Renal cortex interstitium (tissue), 11 donors: ENCODE data around the gene LAGE3. TPM values are rescaled to one million over a fixed set of nuclear protein-coding genes. Genes with fewer than 3 reads are reported as not detected.

Experiments used
- DNase-seq, 11 donors: peaks; one replicate each; pipeline ENCODE4 v3.0.0-alpha.2; 2013; ENCODE audit warnings: low read depth in 9 of 11, low spot score in 4 of 11; ENCODE audit errors: extremely low read depth in 1 of 11
- polyA plus RNA-seq, 3 donors: library from polyadenylated mRNA; unstranded; fragments of 120-200 nt; gene quantifications; one replicate each; pipeline ENCODE4 v1.2.1, GENCODE V29; 2013; ENCODE audit not compliant: insufficient read length in 3 of 3

Gene LAGE3
- polyA plus RNA-seq, 3 donors = 9.2 to 14.9 (median 11.8) TPM

DNA sequence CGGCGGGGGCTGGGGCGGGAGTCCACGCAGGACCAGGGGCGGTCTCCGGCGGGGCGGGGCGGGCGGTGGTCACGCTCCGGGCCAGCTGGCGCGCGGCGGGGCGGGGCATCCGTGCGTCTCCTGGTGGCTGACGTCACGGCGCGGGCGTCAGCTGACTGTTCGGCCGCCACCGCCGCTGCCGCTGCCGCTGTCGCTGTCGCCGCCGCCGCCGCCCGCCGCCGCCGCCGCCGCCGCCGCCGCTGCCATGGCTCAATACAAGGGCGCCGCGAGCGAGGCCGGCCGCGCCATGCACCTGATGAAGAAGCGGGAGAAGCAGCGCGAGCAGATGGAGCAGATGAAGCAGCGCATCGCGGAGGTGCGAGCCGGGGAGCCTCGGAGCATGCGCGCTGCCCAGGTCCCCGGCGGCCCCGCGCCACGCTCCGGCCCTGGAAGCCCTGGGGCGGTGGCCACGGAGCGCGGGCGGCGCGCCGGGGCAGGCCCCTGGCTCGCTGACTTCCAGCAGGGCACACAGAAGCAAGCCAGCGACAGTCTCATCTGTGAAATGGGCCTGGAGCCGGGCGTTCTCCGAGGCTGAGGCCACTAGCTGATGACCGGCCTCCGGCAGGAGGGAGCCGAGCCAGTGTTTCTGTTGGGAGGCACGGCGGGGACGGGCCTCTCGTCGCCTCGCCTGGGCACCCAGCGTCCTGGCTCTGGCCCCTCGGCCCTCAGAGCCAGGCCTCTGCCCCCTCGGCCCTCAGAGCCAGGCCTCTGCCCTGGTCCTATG, 34.9 kb downstream of the LAGE3 start, which contains the start of gene FAM50A:
Gene FAM50A (plus strand): TSS at position 150 of the 763 bp plus-strand sequence. CDS start 95 bp downstream, at position 245.
- DNase-seq = no peak

GRCh38 chrX:154443479-154443910, 35.6 kb downstream of the LAGE3 start:
- DNase-seq = no peak

GRCh38 chrX:154441984-154442707, 36.9 kb downstream of the LAGE3 start:
- no peak for DNase-seq

- no peak for DNase-seq
Measured at GRCh38 chrX:154441564-154441963, 37.5 kb downstream of the LAGE3 start.

GRCh38 chrX:154440623-154441357, 38.3 kb downstream of the LAGE3 start:
- DNase-seq = no peak

DNA sequence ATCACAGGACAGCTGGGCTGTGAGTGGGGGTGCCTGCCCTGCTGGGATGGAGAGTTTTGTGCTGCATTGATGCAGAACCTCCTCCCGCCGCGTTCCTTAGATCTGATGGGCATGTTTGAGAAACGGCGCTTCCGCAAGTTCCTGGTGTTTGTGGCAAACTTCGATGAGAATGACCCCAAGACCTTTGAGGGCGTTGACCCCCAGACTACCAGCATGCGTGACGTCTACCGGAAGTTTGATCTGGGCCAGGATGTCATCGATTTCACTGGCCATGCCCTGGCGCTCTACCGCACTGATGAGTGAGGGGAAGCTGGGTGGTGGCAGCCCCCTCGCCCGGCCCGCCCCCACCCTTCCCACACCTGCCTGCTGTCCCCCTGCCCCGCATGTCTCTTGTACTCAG, 39.2 kb downstream of the LAGE3 start:
- DNase-seq = no peak

GRCh38 chrX:154437971-154438893, 40.8 kb downstream of the LAGE3 start:
- DNase-seq = no peak

DNA sequence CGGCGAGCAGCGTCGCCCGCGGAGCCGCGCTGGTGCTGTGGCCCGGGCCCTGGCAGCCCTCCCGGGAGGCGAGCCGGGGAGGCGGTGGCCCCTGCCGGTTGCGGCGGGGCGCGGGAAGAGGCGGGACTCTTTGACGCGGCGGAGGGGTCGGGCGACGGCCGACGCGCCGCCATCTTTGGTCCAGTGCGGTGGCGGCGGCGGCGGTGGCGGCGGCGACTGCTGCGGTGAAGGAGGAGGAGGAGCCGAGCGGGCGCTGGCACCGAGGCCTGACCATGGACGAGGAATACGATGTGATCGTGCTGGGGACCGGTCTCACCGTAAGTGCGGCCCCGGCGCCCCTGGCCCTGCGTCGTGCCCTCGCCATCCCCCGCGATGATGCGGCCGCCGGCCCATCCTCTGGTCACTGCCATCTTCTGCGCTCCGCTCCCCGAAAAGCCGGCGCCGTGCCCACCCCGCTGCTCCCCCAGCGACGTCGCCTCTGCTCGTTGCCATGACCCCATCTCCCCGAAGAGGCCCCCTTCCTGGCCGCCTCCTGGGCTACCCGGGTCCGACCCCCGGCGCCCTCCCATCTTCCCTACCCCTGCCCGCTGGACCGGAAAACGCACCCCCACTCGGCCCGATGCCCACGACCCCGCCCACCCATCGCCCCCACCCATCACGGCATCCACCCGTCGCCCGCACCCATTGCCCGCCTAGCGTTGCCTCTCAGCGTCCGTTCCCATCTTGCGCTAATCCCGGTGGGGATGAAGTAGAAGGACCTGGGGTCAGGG, 41.9 kb downstream of the LAGE3 start, which contains the start of gene GDI1:
Gene GDI1 (plus strand): TSS at position 172 of the 770 bp plus-strand sequence. CDS start 101 bp downstream, at position 273.
- no peak for DNase-seq

GRCh38 chrX:154436374-154436982, 42.6 kb downstream of the LAGE3 start:
- DNase-seq = no peak

- no peak for DNase-seq
Measured at GRCh38 chrX:154435171-154435733, 43.8 kb downstream of the LAGE3 start.

- no peak for DNase-seq
Measured at GRCh38 chrX:154434394-154435168, 44.5 kb downstream of the LAGE3 start.

- no peak for DNase-seq
Measured at GRCh38 chrX:154433605-154434004, 45.5 kb downstream of the LAGE3 start.

- no peak for DNase-seq
Measured at GRCh38 chrX:154432210-154432609, 46.9 kb downstream of the LAGE3 start.

- no peak for DNase-seq
Measured at GRCh38 chrX:154431341-154431740, 47.7 kb downstream of the LAGE3 start.

DNA sequence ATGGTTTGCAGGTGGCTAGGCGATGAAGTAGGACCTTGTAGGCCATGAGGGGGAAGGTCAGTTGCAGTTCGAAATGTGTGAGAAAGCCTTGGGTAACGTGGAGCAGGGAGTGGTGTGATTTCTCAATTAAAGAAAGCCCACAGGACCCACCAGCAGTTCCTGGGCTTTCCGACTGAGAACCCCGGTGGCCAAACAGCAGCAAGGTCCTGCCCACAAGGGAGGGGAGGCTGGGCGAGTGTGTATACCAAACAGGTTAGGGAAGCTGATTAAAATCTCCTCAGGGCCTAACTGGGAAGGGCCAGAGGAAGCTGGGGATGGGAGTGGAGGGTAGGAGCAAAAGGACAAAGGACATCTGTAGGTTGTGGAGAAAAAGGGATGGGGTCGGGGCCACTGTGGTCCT, 48.2 kb downstream of the LAGE3 start:
- no peak for DNase-seq

DNA sequence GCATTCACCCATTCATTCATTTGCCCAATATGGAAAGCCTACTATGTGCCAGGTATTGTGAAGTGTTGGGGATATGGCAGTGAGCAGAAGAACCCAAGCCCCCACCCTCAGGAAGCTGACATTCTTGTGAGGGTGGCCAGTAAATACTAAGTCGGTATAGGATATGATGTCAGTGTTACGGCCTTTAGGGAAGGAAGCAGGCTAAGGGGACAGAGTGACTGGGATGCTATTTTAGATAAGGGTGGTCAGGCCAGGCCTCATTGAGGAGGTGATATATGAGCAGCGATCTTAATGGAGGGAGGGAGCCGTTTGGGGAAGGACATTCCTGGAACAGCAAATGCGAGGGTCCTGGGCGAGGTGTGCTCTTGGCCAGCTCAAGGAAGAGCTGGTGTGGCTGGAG, 48.6 kb downstream of the LAGE3 start:
- DNase-seq = no peak
